22Rv1 (cell line): ENCODE data around the gene AKT3.

Source experiments
- CTCF ChIP-seq: fragments of 450-650 bp; IDR thresholded peaks from 2 replicates; pipeline ENCODE4 v1.5.1; 2017; ENCODE audit warnings: mild to moderate bottlenecking
- ZFX ChIP-seq: fragments of 450-650 bp; IDR thresholded peaks from 2 replicates; pipeline ENCODE4 v1.6.1; 2017; ENCODE audit warnings: antibody characterized with exemption, borderline replicate concordance

- no peak for TF ChIP-seq CTCF
- no peak for TF ChIP-seq ZFX
Observed at GRCh38 chr1:243740255-243740999, 109.6 kb downstream of the AKT3 start.
